Measurements from ENCODE around the gene TIMM10B. TPM values are rescaled to one million over a fixed set of nuclear protein-coding genes. Genes with fewer than 3 reads are reported as not detected.

TIMM10B gene
- total RNA-seq (10 to 100 TPM; 30.3 to 81.9 (median 41.1) TPM), polyA plus RNA-seq (10 to 100 TPM; 12.1 to 96.9 (median 16.7) TPM)
- long read RNA-seq, donor 1, transcript TIMM10B-201 (3 exons, 2,840 nt) = major isoform, 38 of 45 reads
- long read RNA-seq, donor 1, transcript TIMM10B-202 (2 exons, 593 nt) = minor isoform, 5 of 45 reads
- long read RNA-seq, donor 1, partial matches to known transcripts = 0 of 45 reads
- long read RNA-seq, donor 1, other reads (novel, unspliced or antisense) = 0 of 45 reads
- long read RNA-seq, donor 2, transcript TIMM10B-201 (3 exons, 2,840 nt) = major isoform, 26 of 59 reads
- long read RNA-seq, donor 2, partial matches to known transcripts = 30 of 59 reads
- long read RNA-seq, donor 2, other reads (novel, unspliced or antisense) = 0 of 59 reads
- long read RNA-seq, donor 3, transcript TIMM10B-201 (3 exons, 2,840 nt) = major isoform, 27 of 27 reads
- long read RNA-seq, donor 3, partial matches to known transcripts = 0 of 27 reads
- long read RNA-seq, donor 3, other reads (novel, unspliced or antisense) = 0 of 27 reads
- long read RNA-seq, donor 4, transcript TIMM10B-201 (3 exons, 2,840 nt) = major isoform, 23 of 24 reads
- long read RNA-seq, donor 4, partial matches to known transcripts = 0 of 24 reads
- long read RNA-seq, donor 4, other reads (novel, unspliced or antisense) = 0 of 24 reads
- long read RNA-seq, donor 5, transcript TIMM10B-201 (3 exons, 2,840 nt) = major isoform, 70 of 77 reads
- long read RNA-seq, donor 5, partial matches to known transcripts = 0 of 77 reads
- long read RNA-seq, donor 5, other reads (novel, unspliced or antisense) = 1 of 77 reads
- long read RNA-seq, donor 6, partial matches to known transcripts = 0 of 5 reads
- long read RNA-seq, donor 6, other reads (novel, unspliced or antisense) = 1 of 5 reads
- long read RNA-seq, donor 7, transcript TIMM10B-201 (3 exons, 2,840 nt) = major isoform, 17 of 26 reads
- long read RNA-seq, donor 7, partial matches to known transcripts = 7 of 26 reads
- long read RNA-seq, donor 7, other reads (novel, unspliced or antisense) = 0 of 26 reads
- long read RNA-seq, donor 8, transcript TIMM10B-201 (3 exons, 2,840 nt) = major isoform, 35 of 84 reads
- long read RNA-seq, donor 8, partial matches to known transcripts = 45 of 84 reads
- long read RNA-seq, donor 8, other reads (novel, unspliced or antisense) = 0 of 84 reads
- long read RNA-seq, donor 9, transcript TIMM10B-201 (3 exons, 2,840 nt) = major isoform, 21 of 24 reads
- long read RNA-seq, donor 9, partial matches to known transcripts = 0 of 24 reads
- long read RNA-seq, donor 9, other reads (novel, unspliced or antisense) = 0 of 24 reads
- long read RNA-seq, donor 10, transcript TIMM10B-201 (3 exons, 2,840 nt) = major isoform, 9 of 10 reads
- long read RNA-seq, donor 10, partial matches to known transcripts = 0 of 10 reads
- long read RNA-seq, donor 10, other reads (novel, unspliced or antisense) = 0 of 10 reads

GRCh38 chr11:6481012-6481923 is at the start of gene TIMM10B, which contains the start of gene ARFIP2:
TIMM10B (plus strand) TSS chr11:6481501; CDS start chr11:6481517, 16 bp downstream.
ARFIP2 (minus strand) TSS chr11:6481331; CDS start chr11:6480421, 910 bp downstream.
- peak within 1 kb of the TSS; percentile 88 to 96 (median 92) for H3K27ac ChIP-seq
- peaks cover 23 to 24% of the 10 kb centered on the region in 2 donors for H3K4me1 ChIP-seq (replicated peaks in 1 of 2)
- peak within 1 kb of the TSS; percentile 73 to 82 (median 78) for H3K4me3 ChIP-seq
- peaks cover 0 to 64% of the 10 kb centered on the region in 2 donors for H3K36me3 ChIP-seq (replicated peaks in 1 of 2)
- intact Hi-C loops (cut with DNase I) = no loop called here
- no peaks in the 10 kb centered on the region for H3K27me3 ChIP-seq
- TF ChIP-seq POLR2A (IDR thresholded peaks at IDR 0.05) (peak; percentile 72 to 93), CTCF (IDR thresholded peaks at IDR 0.05) (no peak)
- H3K9me3 ChIP-seq (replicated peaks in 1 of 3) = no peaks in the 10 kb centered on the region
- 0% methylated on average over 18 to 66 of the region's 66 CpGs for WGBS, 4 donors
- peak; percentile 97 to 100 (median 99) for DNase-seq

- Histone ChIP-seq H3K4me3 (no peak overlapping the region), H3K36me3 (replicated peaks in 1 of 2) (no peaks in the 10 kb centered on the region), H3K27ac (no peak overlapping the region), H3K9me3 (replicated peaks in 1 of 3) (no peaks in the 10 kb centered on the region), H3K27me3 (no peaks in the 10 kb centered on the region), H3K4me1 (replicated peaks in 1 of 2) (no peaks in the 10 kb centered on the region)
- peak in 1 of 7 donors; percentile 22 for DNase-seq
- TF ChIP-seq CTCF (IDR thresholded peaks at IDR 0.05) (no peak), POLR2A (IDR thresholded peaks at IDR 0.05) (no peak)
- WGBS, 4 donors = 71 to 91% (median 79%) methylated on average over 3 of the region's 3 CpGs
- intact Hi-C loops (cut with DNase I) = no loop called here
These were observed 49.4 kb upstream of the TIMM10B start for GRCh38 chr11:6431861-6432260.

GRCh38 chr11:6433998-6434660 is 47.2 kb upstream of the TIMM10B start:
- DNase-seq = no peak

More at GRCh38 chr11:6433998-6434660, 47.2 kb upstream of the TIMM10B start:
- no peaks in the 10 kb centered on the region for H3K36me3 ChIP-seq (replicated peaks in 1 of 2)
- no peak overlapping the region for H3K4me3 ChIP-seq
- H3K4me1 ChIP-seq (replicated peaks in 1 of 2) = no peaks in the 10 kb centered on the region
- TF ChIP-seq POLR2A (IDR thresholded peaks at IDR 0.05) (no peak), CTCF (IDR thresholded peaks at IDR 0.05) (no peak)
- no peaks in the 10 kb centered on the region for H3K27me3 ChIP-seq
- WGBS, 4 donors = 65 to 72% (median 67%) methylated on average over 5 of the region's 5 CpGs
- H3K27ac ChIP-seq = no peak overlapping the region
- H3K9me3 ChIP-seq (replicated peaks in 1 of 3) = no peaks in the 10 kb centered on the region
- intact Hi-C loops (cut with DNase I) = no loop called here
